NOMO-1 (cell line): Measurements from ENCODE around the gene ADGRG4.
A peak's percentile ranks its signal among the peaks of the same experiment; 100 is the strongest.

Source experiments
- DNase-seq, 2 experiments: peaks; one replicate each; lab custom pipeline; 2025; ENCODE audit not compliant: unreplicated experiment in 2 of 2; lab: John Stamatoyannopoulos, UW

The ADGRG4 gene

DNA sequence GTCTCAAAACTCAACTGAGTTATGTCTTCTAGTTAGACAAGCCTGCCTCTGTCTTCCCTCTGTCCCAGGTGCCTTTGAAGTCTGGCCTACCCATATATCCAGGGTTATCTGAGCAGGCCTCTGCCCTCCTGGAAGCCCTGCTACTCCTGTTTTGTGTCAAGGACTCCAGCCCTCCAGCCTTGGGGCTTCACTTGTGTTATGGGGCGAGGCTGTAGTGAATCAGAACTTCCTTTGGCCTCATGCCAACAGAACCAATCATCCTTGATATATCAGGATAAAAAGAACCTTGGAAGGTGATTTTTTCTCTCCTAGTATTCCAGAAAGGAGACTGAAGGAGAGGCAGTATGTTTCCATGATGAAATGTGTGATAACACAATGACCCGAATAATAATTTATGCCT lies 8.9 kb upstream of the ADGRG4 start:
- DNase-seq = no peak

- no peak for DNase-seq
Measured at GRCh38 chrX:136292656-136293055, 8.1 kb upstream of the ADGRG4 start.

DNA sequence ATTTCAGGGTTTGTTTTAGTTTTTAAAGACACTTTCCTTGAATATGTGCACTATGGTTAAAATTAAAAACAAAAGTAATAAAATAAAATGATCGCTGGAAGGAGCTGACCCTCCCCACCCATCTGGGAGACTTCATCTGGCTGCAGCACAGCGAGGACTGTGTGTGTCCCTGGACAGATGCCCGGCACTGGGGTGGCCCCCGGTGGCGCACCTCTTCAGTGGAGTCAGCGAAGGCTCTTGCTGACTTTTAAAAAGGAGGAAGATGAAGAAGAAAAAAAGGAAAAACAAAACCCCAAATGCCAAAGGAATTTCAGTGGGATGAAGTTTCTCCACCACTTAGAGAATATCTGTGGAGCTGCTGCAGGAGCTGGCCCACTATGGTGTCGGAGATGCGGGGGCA lies 5.4 kb upstream of the ADGRG4 start:
- DNase-seq = no peak

GRCh38 chrX:136303041-136303440 lies 2.3 kb downstream of the ADGRG4 start:
- no peak for DNase-seq

DNA sequence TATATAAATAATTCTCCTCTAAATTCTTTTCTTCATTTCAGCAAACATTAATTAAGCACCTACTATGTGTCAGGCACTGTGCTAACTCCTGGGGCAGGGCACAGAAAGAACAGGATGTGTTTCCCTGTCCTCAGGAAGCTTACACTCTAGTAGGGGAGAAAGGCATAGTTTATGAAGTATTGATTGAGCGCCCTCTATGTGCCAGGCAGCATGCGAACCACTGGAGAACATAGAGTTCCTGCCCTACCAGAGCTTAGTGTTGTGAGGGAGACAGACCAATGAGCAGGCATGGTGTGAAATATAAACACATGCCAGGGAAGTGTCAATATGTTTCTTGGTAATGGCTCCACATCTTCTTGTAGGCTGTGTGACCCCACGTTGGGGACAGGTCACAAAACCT lies 3.7 kb downstream of the ADGRG4 start:
- no peak for DNase-seq

DNA sequence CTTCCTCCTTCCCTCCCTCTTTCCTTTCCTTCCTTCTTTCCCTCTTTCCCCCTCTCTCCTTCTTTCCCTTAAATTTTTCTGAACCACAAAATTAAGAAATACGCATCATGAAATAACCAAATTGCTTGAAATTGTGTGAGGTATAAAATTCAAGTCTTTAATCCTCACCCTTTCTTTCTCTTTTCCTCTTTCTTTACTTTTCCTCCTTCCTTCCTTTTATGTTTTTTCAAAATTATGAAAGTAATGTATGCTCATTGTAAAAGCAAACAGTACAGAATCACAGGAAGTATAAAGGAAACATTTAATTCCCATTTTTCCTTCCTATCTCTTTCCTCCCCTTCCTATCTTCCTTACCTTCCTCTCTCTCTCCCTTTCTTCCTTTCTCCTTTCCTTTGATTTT lies 5.4 kb downstream of the ADGRG4 start:
- DNase-seq = no peak

DNA sequence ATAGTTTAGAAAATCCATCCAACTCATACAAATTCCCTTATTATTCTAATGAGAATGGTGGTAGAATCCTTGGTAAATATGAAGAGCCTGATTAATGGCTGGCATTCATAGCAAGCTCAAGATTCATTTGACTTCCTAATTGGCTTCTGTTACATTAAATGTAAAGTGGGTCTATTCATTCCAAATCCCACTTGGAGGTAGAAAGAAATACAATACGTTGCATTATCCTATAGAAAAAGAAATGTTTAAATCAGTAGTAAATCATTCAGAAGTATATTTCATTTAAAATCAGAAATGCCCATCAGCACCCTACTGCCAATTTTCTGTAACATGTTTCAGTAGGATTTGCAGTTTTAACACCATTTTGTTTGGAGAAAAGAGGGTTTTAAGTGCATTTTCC lies 6.7 kb downstream of the ADGRG4 start:
- DNase-seq = no peak

DNA sequence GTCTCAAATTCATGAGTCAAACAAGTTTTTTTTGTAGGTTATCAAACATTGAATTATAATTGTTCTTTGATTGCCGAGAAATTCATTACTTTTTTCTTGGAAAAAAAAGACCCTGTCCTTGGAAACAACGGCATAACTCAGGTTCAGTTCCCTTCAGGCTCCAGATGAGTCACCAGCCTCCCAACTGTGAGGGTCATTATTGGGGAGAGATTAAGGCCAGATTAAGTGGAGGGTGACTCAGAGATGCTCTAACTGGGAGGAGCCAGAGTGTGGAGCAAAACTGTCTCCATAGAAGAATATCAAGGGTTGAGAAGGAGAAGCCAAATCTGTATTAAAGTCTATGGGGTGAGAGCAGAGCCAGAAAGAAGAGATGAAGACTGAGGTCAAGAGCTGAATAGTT lies 9.6 kb downstream of the ADGRG4 start:
- no peak for DNase-seq

- DNase-seq = no peak
Measured at GRCh38 chrX:136318156-136318555, 17.4 kb downstream of the ADGRG4 start.

GRCh38 chrX:136318895-136319597 lies 18.3 kb downstream of the ADGRG4 start:
- no peak for DNase-seq

DNA sequence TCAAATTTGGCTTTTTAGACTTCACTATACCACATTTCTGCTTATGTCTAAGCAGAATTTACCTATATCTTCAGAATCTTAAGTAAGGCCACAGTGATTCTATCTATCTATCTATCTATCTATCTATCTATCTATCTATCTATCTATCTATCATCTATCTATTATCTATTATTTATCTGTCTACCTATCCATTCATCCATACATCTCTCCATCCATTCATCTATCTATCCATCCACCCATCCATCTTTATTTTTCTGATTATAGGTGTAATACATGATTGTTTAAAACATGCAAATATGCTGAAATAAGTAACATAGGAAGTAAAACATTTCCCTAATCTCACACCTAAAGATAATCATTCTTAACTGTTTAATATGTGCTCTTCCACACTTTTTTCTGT lies 18.8 kb downstream of the ADGRG4 start:
- DNase-seq = no peak

DNA sequence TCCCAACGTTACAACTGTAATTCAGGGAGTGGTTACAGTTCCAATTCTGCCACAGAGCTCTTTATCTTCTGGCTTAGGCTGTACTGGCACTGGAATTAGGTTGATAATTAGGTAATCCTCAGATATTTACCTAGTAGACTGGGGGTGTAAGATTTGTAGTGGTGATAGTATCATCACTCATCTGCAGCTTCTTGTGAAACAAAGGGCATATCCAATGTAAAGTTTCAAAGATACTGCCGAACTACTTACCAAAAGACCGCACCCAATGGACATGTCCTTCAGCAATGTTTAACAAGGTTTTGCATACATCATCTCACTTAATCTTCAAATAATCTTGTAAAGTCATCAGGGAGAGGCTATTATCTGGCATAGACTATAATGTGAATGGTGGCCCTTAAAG lies 20.8 kb downstream of the ADGRG4 start:
- DNase-seq = no peak

DNA sequence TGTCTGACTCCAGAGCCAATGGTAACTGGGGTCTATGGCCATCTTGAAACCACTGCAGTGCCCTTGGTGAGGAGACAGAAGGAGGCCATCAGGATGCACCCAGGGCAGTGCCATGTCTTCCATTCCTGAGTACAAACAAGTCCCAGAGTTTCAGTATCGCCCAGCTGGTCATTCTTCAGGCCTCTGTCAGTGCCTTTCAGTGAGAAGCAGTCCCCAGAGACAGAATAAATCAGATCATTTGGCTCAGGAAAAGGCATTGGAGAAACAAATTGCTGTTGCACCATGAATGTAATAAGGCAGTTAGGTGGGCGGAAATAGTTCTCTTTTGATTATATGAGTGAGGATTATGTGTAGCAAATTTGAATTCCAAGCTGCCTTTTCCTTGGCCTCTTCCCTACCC lies 21.3 kb downstream of the ADGRG4 start:
- DNase-seq = no peak

DNA sequence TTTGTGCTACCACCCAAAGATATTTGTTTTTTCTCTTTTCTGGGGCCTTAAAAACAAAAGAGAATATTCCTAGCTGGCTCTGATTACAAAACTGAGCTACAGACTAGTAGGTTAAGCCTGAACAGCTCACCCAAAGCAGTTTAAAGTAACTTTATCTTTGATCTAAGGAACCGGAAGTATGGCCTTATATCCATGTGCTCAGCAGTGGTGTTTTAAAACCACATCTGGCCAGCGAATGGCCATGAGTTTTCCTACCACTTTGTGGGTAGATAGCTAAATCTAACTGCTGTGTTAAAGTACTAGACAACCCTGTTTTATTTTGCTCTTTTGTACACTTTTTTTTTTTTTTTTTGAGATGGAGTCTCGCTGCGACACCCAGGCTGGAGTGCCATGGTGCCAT lies 24.6 kb downstream of the ADGRG4 start:
- DNase-seq = no peak

DNA sequence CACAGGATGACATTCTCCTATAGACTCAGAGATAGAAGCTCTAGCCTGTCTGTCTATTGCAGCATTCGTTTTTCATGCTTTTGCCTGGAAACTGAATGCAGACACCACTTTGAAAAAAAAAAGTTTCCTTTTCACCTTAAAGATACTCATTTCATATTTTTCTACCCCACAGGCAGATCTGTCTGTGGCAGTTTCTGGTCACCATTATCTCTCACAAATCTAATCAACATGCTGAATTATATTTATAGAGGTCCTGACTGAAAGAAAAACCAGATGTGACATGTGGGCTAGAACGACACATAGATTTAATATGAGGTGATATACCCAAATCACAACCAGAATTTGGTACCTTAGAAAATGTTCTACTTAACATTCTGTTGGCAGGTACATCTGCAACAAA lies 28.2 kb downstream of the ADGRG4 start:
- no peak for DNase-seq

DNA sequence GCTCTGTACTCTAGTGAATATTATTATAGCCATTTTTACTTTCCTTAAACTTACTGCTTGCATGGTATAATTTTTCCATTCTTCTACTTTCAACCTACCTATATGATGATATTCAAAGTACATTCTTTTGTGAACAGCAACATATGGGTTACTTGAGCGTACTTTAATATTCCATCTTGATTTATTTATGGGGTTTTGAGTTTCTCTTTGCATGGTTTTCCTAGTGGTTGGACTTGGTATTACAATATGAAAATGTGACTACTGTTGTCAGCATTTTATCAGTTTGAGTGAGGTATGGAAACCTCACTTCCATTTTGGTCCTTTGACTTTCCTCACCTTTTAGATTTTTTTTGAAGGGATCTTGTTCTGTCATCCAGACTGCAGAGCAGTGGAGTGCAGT lies 35.9 kb downstream of the ADGRG4 start:
- DNase-seq = no peak

- DNase-seq = no peak
Measured at GRCh38 chrX:136339702-136340101, 38.9 kb downstream of the ADGRG4 start.

DNA sequence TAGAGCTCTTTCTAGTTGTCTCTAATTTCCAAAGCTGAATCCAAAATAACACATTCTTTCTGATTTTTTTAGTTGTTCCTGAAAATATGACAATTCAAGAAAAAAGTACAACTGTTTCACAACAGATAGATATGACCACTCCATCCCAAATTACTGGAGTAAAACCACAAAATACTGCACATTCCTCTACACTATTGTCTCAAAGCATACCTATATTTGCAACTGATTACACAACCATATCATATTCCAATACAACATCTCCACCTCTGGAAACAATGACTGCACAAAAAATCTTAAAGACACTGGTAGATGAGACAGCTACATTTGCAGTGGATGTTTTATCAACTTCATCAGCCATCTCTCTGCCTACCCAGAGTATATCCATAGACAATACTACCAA lies 43.6 kb downstream of the ADGRG4 start:
- no peak for DNase-seq

- DNase-seq = no peak
Measured at GRCh38 chrX:136346506-136346905, 45.7 kb downstream of the ADGRG4 start.

DNA sequence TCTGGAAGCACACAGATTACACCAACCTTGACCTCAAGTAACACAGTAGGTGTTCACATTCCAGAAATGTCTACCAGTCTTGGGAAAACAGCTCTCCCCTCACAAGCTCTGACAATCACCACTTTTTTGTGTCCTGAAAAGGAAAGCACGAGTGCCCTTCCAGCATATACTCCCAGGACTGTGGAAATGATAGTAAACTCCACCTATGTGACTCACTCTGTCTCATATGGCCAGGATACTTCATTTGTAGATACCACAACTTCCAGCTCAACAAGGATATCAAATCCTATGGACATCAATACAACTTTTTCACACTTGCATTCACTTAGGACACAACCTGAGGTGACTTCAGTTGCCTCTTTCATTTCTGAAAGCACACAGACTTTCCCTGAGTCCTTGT lies 46.9 kb downstream of the ADGRG4 start:
- DNase-seq = no peak

GRCh38 chrX:136353526-136354093 lies 52.8 kb downstream of the ADGRG4 start:
- DNase-seq = no peak

GRCh38 chrX:136354201-136354600 lies 53.4 kb downstream of the ADGRG4 start:
- DNase-seq = no peak

DNA sequence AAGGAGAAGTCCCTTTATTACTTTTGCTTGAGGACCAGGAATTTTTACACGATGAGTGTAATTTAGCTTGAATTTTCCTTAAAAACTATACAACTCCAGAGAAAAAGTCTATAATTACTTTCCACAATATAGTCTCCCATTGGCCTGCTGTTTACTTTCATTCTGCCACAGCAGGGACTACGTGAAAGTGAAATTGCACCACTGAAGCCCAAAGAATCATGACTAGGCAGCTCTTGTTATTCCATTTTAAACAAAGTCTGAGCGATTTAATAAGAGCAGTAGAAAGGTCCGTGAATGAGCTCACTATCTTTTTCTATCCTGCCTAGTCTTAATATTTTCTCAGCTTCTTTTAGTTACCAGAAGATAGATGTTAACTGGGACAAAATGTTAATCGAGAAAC lies 68.6 kb downstream of the ADGRG4 start:
- DNase-seq = peak in 1 of 2 experiments; percentile 2
